GM18499 (cell line): ENCODE results near the gene HOXD8.

Source experiments
- ATAC-seq: cut with Tn5 transposase; IDR thresholded peaks from one replicate; pipeline ENCODE4 v1.9.1; 2021; ENCODE audit warnings: moderate number of reproducible peaks; ENCODE audit not compliant: insufficient read depth, unreplicated experiment

Gene HOXD8

GRCh38 chr2:176114120-176114929 lies 15.2 kb upstream of the HOXD8 start:
- no peak for ATAC-seq

- no peak for ATAC-seq
Measured at GRCh38 chr2:176114930-176115625, 14.4 kb upstream of the HOXD8 start.

DNA sequence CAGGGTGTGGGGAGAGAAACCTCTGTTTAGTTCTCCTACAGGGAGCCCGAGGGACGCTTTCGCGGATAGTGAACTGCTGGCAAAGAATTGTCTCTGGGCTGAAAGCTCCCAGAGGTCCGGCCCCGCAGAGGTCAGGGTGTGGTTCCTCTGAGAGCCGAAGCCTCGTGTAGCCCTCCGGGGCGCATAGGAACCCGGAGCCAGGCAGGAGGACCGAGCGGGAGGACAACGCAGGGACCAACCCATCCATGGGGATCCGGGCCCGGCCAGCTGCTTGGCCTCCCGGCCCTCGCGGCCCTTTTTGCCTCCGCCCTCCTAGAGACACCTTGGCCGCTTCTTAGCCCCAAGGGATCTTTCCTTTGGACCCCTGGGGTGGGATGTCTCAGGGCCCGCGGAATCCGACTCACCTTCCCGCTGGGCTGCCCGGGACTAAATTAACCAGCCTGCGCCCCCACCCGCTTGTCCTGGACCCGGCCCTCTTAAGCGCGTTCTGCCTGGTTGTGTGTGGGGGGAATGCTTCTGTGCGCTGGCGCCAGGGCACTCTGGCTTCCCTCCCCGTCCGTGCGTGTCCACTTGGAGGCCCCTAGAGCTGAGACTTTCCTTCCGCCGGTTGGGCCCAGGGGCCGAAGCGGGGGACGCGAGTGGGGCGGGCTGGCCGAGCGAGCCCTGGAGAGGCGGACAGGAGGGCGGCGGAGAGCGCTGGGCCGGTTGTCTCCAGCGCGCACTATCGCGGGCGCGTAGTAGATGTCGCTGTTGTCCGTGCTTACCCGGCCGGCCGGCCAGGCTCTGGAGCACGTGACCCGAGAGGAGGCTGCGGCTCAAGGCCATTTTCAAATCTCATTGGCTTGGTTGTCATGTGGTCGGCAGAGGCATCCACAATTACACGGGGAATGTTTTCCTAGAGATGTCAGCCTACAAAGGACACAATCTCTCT lies 13.4 kb upstream of the HOXD8 start, which contains the start of gene HOXD10:
TSS of gene HOXD10 (plus strand) at position 896 of the 931 bp plus-strand sequence. CDS start 56 bp downstream, outside the sequence.
- no peak for ATAC-seq

DNA sequence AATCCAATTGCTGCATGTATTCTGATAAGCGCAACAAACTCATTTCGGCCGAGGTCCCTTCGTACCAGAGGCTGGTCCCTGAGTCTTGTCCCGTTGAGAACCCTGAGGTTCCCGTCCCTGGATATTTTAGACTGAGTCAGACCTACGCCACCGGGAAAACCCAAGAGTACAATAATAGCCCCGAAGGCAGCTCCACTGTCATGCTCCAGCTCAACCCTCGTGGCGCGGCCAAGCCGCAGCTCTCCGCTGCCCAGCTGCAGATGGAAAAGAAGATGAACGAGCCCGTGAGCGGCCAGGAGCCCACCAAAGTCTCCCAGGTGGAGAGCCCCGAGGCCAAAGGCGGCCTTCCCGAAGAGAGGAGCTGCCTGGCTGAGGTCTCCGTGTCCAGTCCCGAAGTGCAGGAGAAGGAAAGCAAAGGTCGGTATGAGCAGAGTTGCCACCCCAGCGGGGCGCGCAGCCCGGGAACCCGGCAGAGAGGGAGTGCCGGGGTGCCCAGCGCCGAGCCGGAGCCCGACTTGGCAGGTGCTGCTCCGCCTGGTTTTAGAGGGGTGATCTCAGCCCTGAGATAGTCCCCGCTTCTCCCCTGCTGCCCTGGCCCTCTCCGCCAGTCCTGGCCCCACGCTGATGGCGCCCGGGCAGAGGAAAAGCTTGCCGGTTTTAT lies 12.2 kb upstream of the HOXD8 start:
- ATAC-seq, result no peak

GRCh38 chr2:176117823-176118371 lies 11.6 kb upstream of the HOXD8 start:
- ATAC-seq, result no peak

- ATAC-seq, result no peak
Measured at GRCh38 chr2:176118601-176119339, 10.7 kb upstream of the HOXD8 start.

GRCh38 chr2:176120364-176121189 lies 8.9 kb upstream of the HOXD8 start:
- no peak for ATAC-seq

- ATAC-seq, result no peak
Measured at GRCh38 chr2:176121190-176122051, 8.1 kb upstream of the HOXD8 start.

- ATAC-seq, result no peak
Measured at GRCh38 chr2:176122052-176122682, 7.3 kb upstream of the HOXD8 start.

DNA sequence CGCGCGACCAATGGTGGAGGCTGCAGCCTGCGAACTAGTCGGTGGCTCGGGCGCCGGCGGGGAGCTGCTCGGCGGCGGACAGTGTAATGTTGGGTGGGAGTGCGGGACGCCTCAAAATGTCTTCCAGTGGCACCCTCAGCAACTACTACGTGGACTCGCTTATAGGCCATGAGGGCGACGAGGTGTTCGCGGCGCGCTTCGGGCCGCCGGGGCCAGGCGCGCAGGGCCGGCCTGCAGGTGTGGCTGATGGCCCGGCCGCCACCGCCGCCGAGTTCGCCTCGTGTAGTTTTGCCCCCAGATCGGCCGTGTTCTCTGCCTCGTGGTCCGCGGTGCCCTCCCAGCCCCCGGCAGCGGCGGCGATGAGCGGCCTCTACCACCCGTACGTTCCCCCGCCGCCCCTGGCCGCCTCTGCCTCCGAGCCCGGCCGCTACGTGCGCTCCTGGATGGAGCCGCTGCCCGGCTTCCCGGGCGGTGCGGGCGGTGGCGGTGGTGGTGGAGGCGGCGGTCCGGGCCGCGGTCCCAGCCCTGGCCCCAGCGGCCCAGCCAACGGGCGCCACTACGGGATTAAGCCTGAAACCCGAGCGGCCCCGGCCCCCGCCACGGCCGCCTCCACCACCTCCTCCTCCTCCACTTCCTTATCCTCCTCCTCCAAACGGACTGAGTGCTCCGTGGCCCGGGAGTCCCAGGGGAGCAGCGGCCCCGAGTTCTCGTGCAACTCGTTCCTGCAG lies 6.7 kb upstream of the HOXD8 start, which contains the start of gene HOXD9:
TSS of gene HOXD9 (plus strand) at position 37 of the 728 bp plus-strand sequence. CDS start at position 87, 50 bp downstream.
- ATAC-seq, result no peak

GRCh38 chr2:176123411-176124109 lies 5.9 kb upstream of the HOXD8 start:
- ATAC-seq, result no peak

GRCh38 chr2:176124110-176124946 lies 5.2 kb upstream of the HOXD8 start:
- ATAC-seq, result no peak

GRCh38 chr2:176124947-176125771 lies 4.3 kb upstream of the HOXD8 start:
- ATAC-seq, result no peak

- no peak for ATAC-seq
Measured at GRCh38 chr2:176125772-176126054, 3.8 kb upstream of the HOXD8 start.
